ENCODE results near the gene HOXD1. TPM values are rescaled to one million over a fixed set of nuclear protein-coding genes. Genes with fewer than 3 reads are reported as not detected.

Gene HOXD1
- total RNA-seq, 1 experiment from 2014 or later, result not detected

- no peak overlapping the region for H3K27ac Mint-ChIP-seq
- no peaks in the 10 kb centered on the region for H3K27me3 ChIP-seq (ENCODE audit: insufficient read depth, low read length)
- WGBS (ENCODE audit: extremely low coverage, insufficient read length, low lambda C conversion rate), result no CpG with 5 or more reads among the region's 1 CpG
Measured at GRCh38 chr2:176211110-176211509, 22.6 kb downstream of the HOXD1 start.

More at GRCh38 chr2:176211110-176211509, 22.6 kb downstream of the HOXD1 start:
- no peaks in the 10 kb centered on the region for H3K79me2 ChIP-seq (ENCODE audit: insufficient read depth, low read length)
- H3K4me3 Mint-ChIP-seq, result no peak overlapping the region
- no peak for DNase-seq
- no peaks in the 10 kb centered on the region for H3K4me1 Mint-ChIP-seq
- H3K27me3 Mint-ChIP-seq (ENCODE audit: low read depth), result peaks cover 7% of the 10 kb centered on the region
- no peak overlapping the region for H2BK5ac ChIP-seq (ENCODE audit: insufficient read length, low read length)
- H3K56ac ChIP-seq (ENCODE audit: insufficient read length, low read depth, low read length), result no peak overlapping the region
- H3K4ac ChIP-seq (ENCODE audit: low read depth, low read length), result no peak overlapping the region
- H4K5ac ChIP-seq (ENCODE audit: insufficient read length, low read depth, low read length), result no peak overlapping the region
- H2AK5ac ChIP-seq (ENCODE audit: insufficient read length, low read length), result no peak overlapping the region
- H3K79me1 ChIP-seq (ENCODE audit: insufficient read depth, low read depth, low read length, poor library complexity, severe bottlenecking), result no peaks in the 10 kb centered on the region
- no peak overlapping the region for H3K14ac ChIP-seq (ENCODE audit: insufficient read depth, low read length)
- H4K20me1 ChIP-seq (ENCODE audit: control insufficient read depth, insufficient read depth, insufficient read length), result no peaks in the 10 kb centered on the region
- no peak overlapping the region for H3K23ac ChIP-seq (ENCODE audit: insufficient read length, low read depth, low read length)
- TF ChIP-seq, protein P1, sequence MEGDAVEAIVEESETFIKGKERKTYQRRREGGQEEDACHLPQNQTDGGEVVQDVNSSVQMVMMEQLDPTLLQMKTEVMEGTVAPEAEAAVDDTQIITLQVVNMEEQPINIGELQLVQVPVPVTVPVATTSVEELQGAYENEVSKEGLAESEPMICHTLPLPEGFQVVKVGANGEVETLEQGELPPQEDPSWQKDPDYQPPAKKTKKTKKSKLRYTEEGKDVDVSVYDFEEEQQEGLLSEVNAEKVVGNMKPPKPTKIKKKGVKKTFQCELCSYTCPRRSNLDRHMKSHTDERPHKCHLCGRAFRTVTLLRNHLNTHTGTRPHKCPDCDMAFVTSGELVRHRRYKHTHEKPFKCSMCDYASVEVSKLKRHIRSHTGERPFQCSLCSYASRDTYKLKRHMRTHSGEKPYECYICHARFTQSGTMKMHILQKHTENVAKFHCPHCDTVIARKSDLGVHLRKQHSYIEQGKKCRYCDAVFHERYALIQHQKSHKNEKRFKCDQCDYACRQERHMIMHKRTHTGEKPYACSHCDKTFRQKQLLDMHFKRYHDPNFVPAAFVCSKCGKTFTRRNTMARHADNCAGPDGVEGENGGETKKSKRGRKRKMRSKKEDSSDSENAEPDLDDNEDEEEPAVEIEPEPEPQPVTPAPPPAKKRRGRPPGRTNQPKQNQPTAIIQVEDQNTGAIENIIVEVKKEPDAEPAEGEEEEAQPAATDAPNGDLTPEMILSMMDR (conservative IDR thresholded peaks at IDR 0.05), result no peak
- H3K9me3 ChIP-seq (ENCODE audit: control insufficient read depth, low read depth, low read length), result no peaks in the 10 kb centered on the region
- H2BK12ac ChIP-seq (ENCODE audit: insufficient read length, low read depth, low read length), result no peak overlapping the region
- H2BK20ac ChIP-seq (ENCODE audit: low read depth, low read length, poor library complexity, severe bottlenecking), result no peak overlapping the region
- no peaks in the 10 kb centered on the region for H3K9me3 Mint-ChIP-seq
- no peak overlapping the region for H2AFZ ChIP-seq (ENCODE audit: low read length)
- no peak overlapping the region for H3K4me2 ChIP-seq (ENCODE audit: insufficient read depth, insufficient read length, low read length)
- no peak overlapping the region for H3K9ac ChIP-seq (ENCODE audit: extremely low read depth, insufficient read length, low read length)
- no peaks in the 10 kb centered on the region for H3K23me2 ChIP-seq (ENCODE audit: insufficient read length, low read depth, low read length, poor library complexity, severe bottlenecking)
- H2BK15ac ChIP-seq (ENCODE audit: low read depth, low read length), result no peak overlapping the region
- H3K4me1 ChIP-seq (ENCODE audit: insufficient read depth, low read length), result no peaks in the 10 kb centered on the region
- H3T11ph ChIP-seq (ENCODE audit: low read length), result no peak overlapping the region
- H4K91ac ChIP-seq (ENCODE audit: insufficient read length, low read depth, low read length), result no peak overlapping the region
- H3K27ac ChIP-seq (ENCODE audit: insufficient read length, low read depth, low read length), result no peak overlapping the region
- H3K18ac ChIP-seq (ENCODE audit: insufficient read length, low read depth, low read length), result no peak overlapping the region
- H2BK120ac ChIP-seq (ENCODE audit: low read depth, low read length, poor library complexity, severe bottlenecking), result no peak overlapping the region
- no peaks in the 10 kb centered on the region for H3K36me3 Mint-ChIP-seq (ENCODE audit: insufficient read depth in 1 of 3, low read depth in 3 of 3)
- no peak overlapping the region for H4K8ac ChIP-seq (replicated peaks; ENCODE audit: insufficient read length, low read depth, low read length)
